Measurements from ENCODE around the gene WNT2B.

GRCh38 chr1:112530832-112531231 is 22.1 kb downstream of the WNT2B start:
- no peak for TF ChIP-seq ZNF644 (tag; IDR thresholded peaks at IDR 0.05; ENCODE audit: low read depth)
- no peak for TF ChIP-seq ARHGAP35 (IDR thresholded peaks at IDR 0.05; ENCODE audit: partially characterized antibody)
- TF ChIP-seq NONO (IDR thresholded peaks at IDR 0.05; ENCODE audit: low read depth in 2 of 2, low read length in 1 of 2) = no peak
- TF ChIP-seq RFX5 (IDR thresholded peaks at IDR 0.05; ENCODE audit: low read depth, low read length) = no peak
- no peak for TF ChIP-seq CTCF (IDR thresholded peaks at IDR 0.05 in 2 of 3, conservative IDR thresholded peaks at IDR 0.05 in 1 of 3; ENCODE audit: insufficient read depth in 2 of 3, low read depth in 1 of 3, low read length in 3 of 3)
- no peak for TF ChIP-seq SMARCC2 (IDR thresholded peaks at IDR 0.05; ENCODE audit: low read depth)
- TF ChIP-seq ASH1L (IDR thresholded peaks at IDR 0.05; ENCODE audit: borderline replicate concordance, low read depth, partially characterized antibody) = no peak
- TF ChIP-seq NCOA6 (IDR thresholded peaks at IDR 0.05) = no peak
- TF ChIP-seq ZNF445 (CRISPR knock-in tag; IDR thresholded peaks at IDR 0.05; ENCODE audit: low read depth) = no peak
- no peak for TF ChIP-seq TAF15 (IDR thresholded peaks at IDR 0.05; ENCODE audit: low read depth, low read length)
- no peak for TF ChIP-seq IFI16 (CRISPR knock-in tag; IDR thresholded peaks at IDR 0.05)
- TF ChIP-seq ZFP36 (IDR thresholded peaks at IDR 0.05; ENCODE audit: low read depth, low read length, partially characterized antibody) = no peak
- no peak for TF ChIP-seq GATAD2A (IDR thresholded peaks at IDR 0.05)

Data from K562 (cell line).